Endometrial microvascular endothelial cells (primary cell): ENCODE measurements around the gene TNS1. TPM values are rescaled to one million over a fixed set of nuclear protein-coding genes. Genes with fewer than 3 reads are reported as not detected.

Experiments used
- in situ Hi-C: cut with HindIII; loops from 2 replicates; pipeline ENCODE4 v1.10.0; 2017; ENCODE audit warnings: low sequenced_read_pairs, low pct_unique_long_range_greater_than_20kb; ENCODE audit errors: inconsistent ontology term
- total RNA-seq: library from RNA; depleted of rRNA; stranded (reverse); fragments of >200 nt; gene quantifications from one replicate; pipeline ENCODE4 v1.2.3, GENCODE V29; 2015; ENCODE audit errors: inconsistent ontology term

Gene TNS1
- total RNA-seq, 1 donor from 2014 or later, result 20.9 TPM

- in situ Hi-C loops, result loop anchor here (10.0 kb wide), 1 partner anchor 54 kb away; no protein-coding TSS in a partner anchor
Observed at GRCh38 chr2:217858519-217859491, 144.0 kb downstream of the TNS1 start.

- in situ Hi-C loops, result loop anchor here (10.0 kb wide), 1 partner anchor 53 kb away; no protein-coding TSS in a partner anchor
Observed at GRCh38 chr2:217857624-217858506, 144.9 kb downstream of the TNS1 start.

- in situ Hi-C loops, result loop anchor here (10.0 kb wide), 1 partner anchor 52 kb away; no protein-coding TSS in a partner anchor
Observed at GRCh38 chr2:217856871-217857270, 145.9 kb downstream of the TNS1 start.

- in situ Hi-C loops, result loop anchor here (10.0 kb wide), 1 partner anchor 51 kb away; no protein-coding TSS in a partner anchor
Observed at GRCh38 chr2:217856159-217856558, 146.6 kb downstream of the TNS1 start.

GRCh38 chr2:217854684-217855420, 147.9 kb downstream of the TNS1 start:
- in situ Hi-C loops, result loop anchor here (10.0 kb wide), 1 partner anchor 50 kb away; no protein-coding TSS in a partner anchor

- in situ Hi-C loops, result loop anchor here (10.0 kb wide), 1 partner anchor 49 kb away; no protein-coding TSS in a partner anchor
Observed at GRCh38 chr2:217853961-217854360, 148.8 kb downstream of the TNS1 start.

- in situ Hi-C loops, result loop anchor here (10.0 kb wide), 1 partner anchor 49 kb away; no protein-coding TSS in a partner anchor
Observed at GRCh38 chr2:217853301-217853881, 149.4 kb downstream of the TNS1 start.

GRCh38 chr2:217852555-217853211, 150.1 kb downstream of the TNS1 start:
- in situ Hi-C loops, result loop anchor here (10.0 kb wide), 1 partner anchor 48 kb away; no protein-coding TSS in a partner anchor

GRCh38 chr2:217851191-217852020, 151.4 kb downstream of the TNS1 start:
- in situ Hi-C loops, result loop anchor here (10.0 kb wide), 1 partner anchor 47 kb away; no protein-coding TSS in a partner anchor

GRCh38 chr2:217849154-217849975, 153.4 kb downstream of the TNS1 start:
- in situ Hi-C loops, result no loop called here

- in situ Hi-C loops, result no loop called here
Observed at GRCh38 chr2:217848351-217848957, 154.3 kb downstream of the TNS1 start.

- in situ Hi-C loops, result no loop called here
Observed at GRCh38 chr2:217847552-217848350, 155.0 kb downstream of the TNS1 start.

GRCh38 chr2:217847115-217847514, 155.7 kb downstream of the TNS1 start:
- in situ Hi-C loops, result no loop called here

- in situ Hi-C loops, result no loop called here
Observed at GRCh38 chr2:217846321-217846743, 156.5 kb downstream of the TNS1 start.

- in situ Hi-C loops, result no loop called here
Observed at GRCh38 chr2:217845301-217845700, 157.5 kb downstream of the TNS1 start.
